K562 (cell line): ENCODE results near the gene WDHD1. TPM values are rescaled to one million over a fixed set of nuclear protein-coding genes. Genes with fewer than 3 reads are reported as not detected.

Source experiments
- CHD4 ChIP-seq: fragments of 200-600 bp; sonication (generic); IDR thresholded peaks from 3 replicates; pipeline ENCODE4 v1.6.1; 2012; ENCODE audit warnings: low read depth, mild to moderate bottlenecking, mixed read lengths, low read length, inconsistent platforms; ENCODE audit not compliant: insufficient read depth, insufficient replicate concordance, poor library complexity, severe bottlenecking
- CHD7 ChIP-seq: fragments of 200-600 bp; sonication (generic); IDR thresholded peaks from one replicate; pipeline ENCODE4 v1.6.1; 2012; ENCODE audit warnings: mild to moderate bottlenecking, low read depth, low read length, inconsistent platforms
- CREM ChIP-seq: IDR thresholded peaks from 2 replicates; pipeline ENCODE4 v1.6.1; 2014; ENCODE audit warnings: antibody characterized with exemption, low read depth
- DEAF1 ChIP-seq: fragments of 450-650 bp; formaldehyde crosslinking; IDR thresholded peaks from 2 replicates; pipeline ENCODE4 v1.4.0; 2020; ENCODE audit warnings: mild to moderate bottlenecking, moderate library complexity
- DLX4 ChIP-seq: fragments of 250-450 bp; sonication (Bioruptor Pico); IDR thresholded peaks from 2 replicates; pipeline ENCODE4 v1.6.1; 2021; ENCODE audit warnings: mild to moderate bottlenecking
- FOXK2 ChIP-seq, 2 experiments: fragments of 450-650 bp; IDR thresholded peaks in 1 of 2; conservative IDR thresholded peaks in 1 of 2; 2 replicates each; pipeline ENCODE4 v1.6.1; 2016; ENCODE audit warnings: low read depth in 2 of 2, mild to moderate bottlenecking in 1 of 2
- PURB ChIP-seq: sonication (generic); formaldehyde crosslinking; IDR thresholded peaks from 2 replicates; pipeline ENCODE4 v1.9.0; 2021; ENCODE audit warnings: low read depth, mild to moderate bottlenecking, missing genetic modification reagents
- RBM14 ChIP-seq: fragments of 200-400 bp; formaldehyde crosslinking; IDR thresholded peaks from 2 replicates; pipeline ENCODE4 v1.6.1; 2018; ENCODE audit warnings: low read depth, mild to moderate bottlenecking, low read length, moderate library complexity, borderline replicate concordance; ENCODE audit not compliant: insufficient read depth
- SMARCC2 ChIP-seq: fragments of 450-650 bp; IDR thresholded peaks from 2 replicates; pipeline ENCODE4 v1.6.1; 2017; ENCODE audit warnings: antibody characterized with exemption, moderate library complexity, mild to moderate bottlenecking, low read depth
- SMARCE1 ChIP-seq: fragments of 450-650 bp; IDR thresholded peaks from 2 replicates; pipeline ENCODE4 v1.7.1; 2016; ENCODE audit warnings: mild to moderate bottlenecking
- polyA plus RNA-seq, 8 experiments: library from polyadenylated mRNA; depleted of rRNA in 4 of 8; stranded (reverse) in 5 of 8; unstranded in 3 of 8; fragments of >200 nt; fragmentation: Nextera tagmentation in 2 of 8; fragmentation: Illumina TruSeq in 1 of 8; extraction: Ambion mirVana in 2 of 8; extraction: Trizol in 1 of 8; gene quantifications; 2 replicates each; pipeline versions ENCODE4 v1.2.1 to v1.2.3, GENCODE V29; 2011 to 2014; ENCODE audit warnings: inconsistent platforms in 1 of 8, missing spikeins in 1 of 8
- total RNA-seq, 7 experiments: library from RNA; depleted of rRNA in 6 of 7; stranded (reverse); fragments of >200 nt in 6 of 7; fragmentation: Illumina TruSeq in 2 of 7; extraction: Trizol in 2 of 7; gene quantifications; 2 replicates each; pipeline versions ENCODE4 v1.2.1 to v1.2.3, GENCODE V29; 2011 to 2021; ENCODE audit warnings: low replicate concordance in 1 of 7
- TF ChIP-seq, protein P1 (sequence below): fragments of 450-650 bp; formaldehyde crosslinking; IDR thresholded peaks from 2 replicates; pipeline ENCODE4 v1.4.0; 2020; ENCODE audit warnings: mild to moderate bottlenecking, moderate library complexity

Gene WDHD1
- total and polyA plus RNA-seq, 9 of the 15 experiments (the other 6 are each of a cell fraction or from before 2014, with no cell fraction given): 11.7 to 39.1 (median 30.0) TPM

GRCh38 chr14:55026793-55027561 is at the start of gene WDHD1, which contains the start of gene SOCS4 (continued):
- no peak for TF ChIP-seq DLX4 (CRISPR knock-in tag)
- TF ChIP-seq DEAF1 (CRISPR knock-in tag): no peak
- no peak for TF ChIP-seq PURB
- TF ChIP-seq RBM14: no peak
- no peak for TF ChIP-seq SMARCE1
- peak; percentile 98 for TF ChIP-seq CREM
- TF ChIP-seq CHD7: no peak
- TF ChIP-seq CHD4: no peak
- TF ChIP-seq, protein P1, sequence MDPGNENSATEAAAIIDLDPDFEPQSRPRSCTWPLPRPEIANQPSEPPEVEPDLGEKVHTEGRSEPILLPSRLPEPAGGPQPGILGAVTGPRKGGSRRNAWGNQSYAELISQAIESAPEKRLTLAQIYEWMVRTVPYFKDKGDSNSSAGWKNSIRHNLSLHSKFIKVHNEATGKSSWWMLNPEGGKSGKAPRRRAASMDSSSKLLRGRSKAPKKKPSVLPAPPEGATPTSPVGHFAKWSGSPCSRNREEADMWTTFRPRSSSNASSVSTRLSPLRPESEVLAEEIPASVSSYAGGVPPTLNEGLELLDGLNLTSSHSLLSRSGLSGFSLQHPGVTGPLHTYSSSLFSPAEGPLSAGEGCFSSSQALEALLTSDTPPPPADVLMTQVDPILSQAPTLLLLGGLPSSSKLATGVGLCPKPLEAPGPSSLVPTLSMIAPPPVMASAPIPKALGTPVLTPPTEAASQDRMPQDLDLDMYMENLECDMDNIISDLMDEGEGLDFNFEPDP (CRISPR knock-in tag): no peak
- TF ChIP-seq FOXK2 (conservative IDR thresholded peaks at IDR 0.05 in 1 of 2, IDR thresholded peaks at IDR 0.05 in 1 of 2; ENCODE audit: low read depth in 2 of 2): peak; percentile 69 to 71; a peak in 2 of 4 replicates
- no peak for TF ChIP-seq SMARCC2
